Testis (tissue), 2 donors: ENCODE results near the gene PTER.

ENCODE experiments used
- CTCF ChIP-seq, 3 experiments: fragments of 450-650 bp in 2 of 3; fragments of 200-600 bp in 1 of 3; sonication (generic) in 1 of 3; IDR thresholded peaks; one replicate each; pipeline ENCODE4 v1.5.1; 2016 to 2019; ENCODE audit warnings: antibody characterized with exemption in 3 of 3, mild to moderate bottlenecking in 2 of 3, moderate library complexity in 1 of 3
- POLR2A ChIP-seq: fragments of 450-650 bp; IDR thresholded peaks from one replicate; pipeline ENCODE4 v1.6.1; 2017; ENCODE audit warnings: antibody characterized with exemption, mild to moderate bottlenecking, moderate library complexity

GRCh38 chr10:16521311-16522016, 84.7 kb downstream of the PTER start, which contains the start of gene C1QL3:
- TF ChIP-seq CTCF (IDR thresholded peaks at IDR 0.05): no peak
- no peak for TF ChIP-seq POLR2A
